OCI-LY3 (cell line): ENCODE measurements around the gene IFI27.

Source experiments
- CTCF ChIP-seq: fragments of 200-600, 300-600 bp; sonication (generic); IDR thresholded peaks from 2 replicates; pipeline ENCODE4 v1.5.1; 2014; ENCODE audit warnings: antibody characterized with exemption, low read length, low read depth
- EZH2phosphoT487 ChIP-seq: fragments of 200-600 bp; shearing (Covaris generic); IDR thresholded peaks from 2 replicates; pipeline ENCODE4 v1.6.1; 2018; ENCODE audit warnings: antibody characterized with exemption, mixed run types, low read depth

GRCh38 chr14:94113490-94113889, 3.0 kb downstream of the IFI27 start:
- TF ChIP-seq CTCF (no peak), EZH2phosphoT487 (no peak)
